ENCODE measurements around the gene KYNU.

DNA sequence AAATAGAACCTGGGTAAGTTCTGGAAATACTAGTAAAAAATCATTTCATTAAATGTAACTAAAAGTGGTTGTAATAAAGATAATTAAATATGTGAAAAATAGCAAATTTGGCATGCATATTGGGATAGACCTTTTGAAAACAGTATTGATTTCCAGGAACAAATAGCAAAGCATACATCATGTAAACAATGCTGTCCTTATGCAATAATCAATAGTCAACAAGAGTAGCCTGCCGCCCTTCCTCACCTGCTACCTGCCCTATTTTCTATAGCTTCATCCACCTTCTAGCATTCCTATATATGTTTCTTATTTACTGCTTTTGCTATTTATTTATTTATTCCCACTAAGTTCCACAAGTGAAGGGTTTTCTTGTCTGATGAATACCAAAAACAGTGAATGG lies 35.1 kb upstream of the KYNU start:
- TF ChIP-seq GATA2 (IDR thresholded peaks at IDR 0.05; ENCODE audit: low read depth, low read length) (no peak), GATA3 (IDR thresholded peaks at IDR 0.05; ENCODE audit: low read depth, low read length) (no peak)

All from SH-SY5Y (cell line).